ENCODE results near the gene TCEAL8. TPM values are rescaled to one million over a fixed set of nuclear protein-coding genes. Genes with fewer than 3 reads are reported as not detected.

Gene TCEAL8
- total and polyA plus RNA-seq, 2 of the 8 experiments (the other 6 are each of a cell fraction or from before 2014, with no cell fraction given) = 47.2 to 82.2 TPM

GRCh38 chrX:103249805-103250204 lies 5.2 kb downstream of the TCEAL8 start:
- no peak overlapping the region for H4K8ac ChIP-seq (ENCODE audit: extremely low read depth, insufficient read depth, low read length)
- no peak overlapping the region for H2AK5ac ChIP-seq (ENCODE audit: low read depth, low read length)
- no peak overlapping the region for H2BK20ac ChIP-seq (ENCODE audit: low read length)
- H3K9ac ChIP-seq (replicated peaks in 1 of 4; ENCODE audit: extremely low read depth in 1 of 4, low read depth in 3 of 4, low read length in 3 of 4) = no peak overlapping the region
- H3K4me1 ChIP-seq (replicated peaks in 1 of 4; ENCODE audit: control insufficient read depth in 3 of 4, insufficient read depth in 4 of 4, low read length in 3 of 4) = peaks cover 0 to 3% (median 0%) of the 10 kb centered on the region in 4 experiments; a peak in 2 of 7 replicates
- H3K27me3 ChIP-seq (replicated peaks in 1 of 4; ENCODE audit: control insufficient read depth in 3 of 4, extremely low read depth in 1 of 4, insufficient read depth in 3 of 4, low read length in 3 of 4) = no peaks in the 10 kb centered on the region
- no peak overlapping the region for H3K56ac ChIP-seq (replicated peaks; ENCODE audit: insufficient read length, low read depth, low read length)
- no peak overlapping the region for H3K4me2 ChIP-seq (ENCODE audit: insufficient read depth in 1 of 2, low read depth in 2 of 2, low read length in 2 of 2)
- H3K14ac ChIP-seq (ENCODE audit: insufficient read length) = no peak overlapping the region
- H2BK15ac ChIP-seq (ENCODE audit: low read length) = no peak overlapping the region
- H3K18ac ChIP-seq (ENCODE audit: extremely low read depth, low read length) = no peak overlapping the region
- no peak overlapping the region for H4K5ac ChIP-seq (ENCODE audit: insufficient read length, low read depth, low read length)
- H2BK12ac ChIP-seq (ENCODE audit: low read depth, low read length) = no peak overlapping the region
- CTCF ChIA-PET (ENCODE audit: partially characterized antibody) = no interaction called here
- H3K23me2 ChIP-seq (ENCODE audit: low read depth, low read length) = 0 out of 2 replicates have a peak, but pooled peaks cover 2% of the 10 kb centered on the region
- no peaks in the 10 kb centered on the region for H4K20me1 ChIP-seq (replicated peaks in 1 of 2; ENCODE audit: control insufficient read depth in 1 of 2, insufficient read depth in 2 of 2, low read length in 2 of 2)
- WGBS, 2 experiments (ENCODE audit: extremely low coverage in 1 of 2, insufficient coverage in 1 of 2, insufficient read length in 1 of 2, insufficient replicate concordance in 2 of 2, low coverage in 1 of 2, low lambda C conversion rate in 2 of 2, missing lambda C conversion rate in 1 of 2) = 100% methylated on average over 1 of the region's 1 CpG; no CpG with 5 or more reads in 1 of the 2 experiments
- H3K36me3 ChIP-seq (ENCODE audit: control insufficient read depth in 2 of 4, insufficient read depth in 4 of 4, low read length in 3 of 4) = peaks cover 0 to 14% (median 6%) of the 10 kb centered on the region in 4 experiments; a peak in 5 of 8 replicates
- DNase-seq (ENCODE audit: low read depth in 1 of 2, low spot score in 2 of 2) = no peak
- no peak overlapping the region for H2BK5ac ChIP-seq (ENCODE audit: low read depth, low read length)
- H4K91ac ChIP-seq (replicated peaks; ENCODE audit: insufficient read length, low read length) = no peak overlapping the region
- no peak for FAIRE-seq
- H3K23ac ChIP-seq (ENCODE audit: insufficient read length) = no peak overlapping the region
- no peak overlapping the region for H2AFZ ChIP-seq (ENCODE audit: low read length)
- no peak overlapping the region for H3K4ac ChIP-seq (replicated peaks; ENCODE audit: insufficient read length, low read depth, low read length)
- no peak overlapping the region for H2BK120ac ChIP-seq (replicated peaks; ENCODE audit: low read depth, low read length)
- no peaks in the 10 kb centered on the region for H3K79me1 ChIP-seq (ENCODE audit: low read depth, low read length)
- no peak overlapping the region for H3K27ac ChIP-seq (ENCODE audit: low read depth, low read length)
- POLR2A ChIA-PET (ENCODE audit: partially characterized antibody) = interaction anchor here (0.9 kb wide), 1 partner anchor 39 kb away, joined by 4 read pairs; no protein-coding TSS in a partner anchor
- H3K4me3 ChIP-seq (ENCODE audit: extremely low read depth in 1 of 4, insufficient read depth in 2 of 4, low read depth in 3 of 4, low read length in 4 of 4) = no peak overlapping the region
- peaks cover 0 to 13% of the 10 kb centered on the region in 2 experiments; a peak in 2 of 4 replicates for H3K79me2 ChIP-seq (ENCODE audit: control insufficient read depth in 1 of 2, insufficient read depth in 2 of 2, low read length in 2 of 2)
- no peaks in the 10 kb centered on the region for H3K9me3 ChIP-seq (ENCODE audit: insufficient read depth in 2 of 2, low read depth in 1 of 2, low read length in 1 of 2)
- TF ChIP-seq PHF8 (conservative IDR thresholded peaks at IDR 0.05; ENCODE audit: low read depth, low read length) (no peak), SP4 (IDR thresholded peaks at IDR 0.05; ENCODE audit: low read length) (no peak), JUN (IDR thresholded peaks at IDR 0.05; ENCODE audit: low read depth, low read length) (no peak), SIX5 (IDR thresholded peaks at IDR 0.05; ENCODE audit: low read depth, low read length) (no peak), CBX8 (IDR thresholded peaks at IDR 0.05; ENCODE audit: borderline replicate concordance, low read depth, low read length) (no peak), KDM1A (IDR thresholded peaks at IDR 0.05; ENCODE audit: borderline replicate concordance, low read length) (no peak), RAD21 (IDR thresholded peaks at IDR 0.05 in 1 of 2, conservative IDR thresholded peaks at IDR 0.05 in 1 of 2; ENCODE audit: low read depth in 2 of 2, low read length in 2 of 2) (no peak), ASH2L (IDR thresholded peaks at IDR 0.05; ENCODE audit: low read length) (no peak), TAF1 (IDR thresholded peaks at IDR 0.05; ENCODE audit: low read depth, low read length) (no peak), EZH2 (IDR thresholded peaks at IDR 0.05; ENCODE audit: low read depth, low read length, severe bottlenecking) (no peak), POU5F1 (IDR thresholded peaks at IDR 0.05; ENCODE audit: low read depth, low read length) (no peak)
- TF ChIP-seq, protein P1, sequence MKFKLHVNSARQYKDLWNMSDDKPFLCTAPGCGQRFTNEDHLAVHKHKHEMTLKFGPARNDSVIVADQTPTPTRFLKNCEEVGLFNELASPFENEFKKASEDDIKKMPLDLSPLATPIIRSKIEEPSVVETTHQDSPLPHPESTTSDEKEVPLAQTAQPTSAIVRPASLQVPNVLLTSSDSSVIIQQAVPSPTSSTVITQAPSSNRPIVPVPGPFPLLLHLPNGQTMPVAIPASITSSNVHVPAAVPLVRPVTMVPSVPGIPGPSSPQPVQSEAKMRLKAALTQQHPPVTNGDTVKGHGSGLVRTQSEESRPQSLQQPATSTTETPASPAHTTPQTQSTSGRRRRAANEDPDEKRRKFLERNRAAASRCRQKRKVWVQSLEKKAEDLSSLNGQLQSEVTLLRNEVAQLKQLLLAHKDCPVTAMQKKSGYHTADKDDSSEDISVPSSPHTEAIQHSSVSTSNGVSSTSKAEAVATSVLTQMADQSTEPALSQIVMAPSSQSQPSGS (IDR thresholded peaks at IDR 0.05; ENCODE audit: low read length) = no peak

Measured in H1 (cell line).